NOMO-1 treated with dmso at 0.1 percent for 144 hours (cell line): ENCODE measurements around the gene GRK3.
A peak's percentile ranks its signal among the peaks of the same experiment; 100 is the strongest.
"Not testable (repeated sequence)": the region's sequence is repeated elsewhere in the genome, so short reads cannot be mapped to it uniquely, and the experiment has no call there.

Source experiments
- DNase-seq: peaks from one replicate; lab custom pipeline; 2025; ENCODE audit not compliant: unreplicated experiment; lab: John Stamatoyannopoulos, UW

Gene GRK3

DNA sequence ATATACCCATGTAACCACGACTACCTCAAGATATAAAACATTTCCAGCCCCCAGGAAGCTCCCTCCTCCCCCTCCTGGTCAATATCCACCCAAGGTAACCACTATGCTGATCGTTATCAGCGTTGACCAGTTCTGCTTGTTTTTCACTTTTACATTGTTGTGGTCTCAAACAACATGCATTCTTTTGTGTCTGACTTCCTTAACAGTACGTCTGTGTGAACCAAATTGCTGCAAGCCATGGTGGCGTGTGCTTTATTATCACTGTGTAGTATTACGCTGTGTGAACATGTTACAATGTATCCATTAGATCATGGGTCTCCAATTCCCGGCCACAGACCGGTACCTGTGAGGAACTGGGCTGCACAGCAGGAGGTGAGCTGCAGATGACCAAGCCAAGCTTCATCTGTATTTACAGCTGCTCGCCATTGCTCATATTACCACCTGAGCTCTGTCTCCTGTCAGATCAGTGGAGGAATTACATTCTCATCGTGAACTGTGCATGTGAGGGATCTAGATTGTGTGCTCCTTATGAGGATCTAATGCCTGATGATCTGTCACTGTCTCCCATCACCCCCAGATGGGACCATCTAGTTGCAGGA, 15.5 kb upstream of the GRK3 start:
- DNase-seq: no peak

DNA sequence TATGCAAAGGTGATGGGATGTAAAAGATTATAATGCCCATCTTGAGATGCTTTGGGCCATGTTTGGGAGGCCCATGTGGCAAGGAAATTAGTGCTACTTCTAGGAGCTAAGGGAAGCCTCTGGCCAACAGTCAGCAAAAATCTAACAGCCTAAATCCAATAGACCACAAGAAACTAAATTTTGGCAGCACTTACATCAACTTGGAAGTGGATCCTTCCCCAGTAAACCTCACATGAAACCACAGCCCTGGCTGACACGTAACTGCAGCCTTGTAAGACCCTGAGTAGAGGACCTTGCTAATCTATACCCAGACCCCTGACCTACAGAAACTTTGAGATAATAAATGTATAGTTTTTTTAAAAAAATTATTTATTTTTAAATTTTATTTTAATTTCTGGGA, 13.1 kb upstream of the GRK3 start:
- DNase-seq: no peak

DNA sequence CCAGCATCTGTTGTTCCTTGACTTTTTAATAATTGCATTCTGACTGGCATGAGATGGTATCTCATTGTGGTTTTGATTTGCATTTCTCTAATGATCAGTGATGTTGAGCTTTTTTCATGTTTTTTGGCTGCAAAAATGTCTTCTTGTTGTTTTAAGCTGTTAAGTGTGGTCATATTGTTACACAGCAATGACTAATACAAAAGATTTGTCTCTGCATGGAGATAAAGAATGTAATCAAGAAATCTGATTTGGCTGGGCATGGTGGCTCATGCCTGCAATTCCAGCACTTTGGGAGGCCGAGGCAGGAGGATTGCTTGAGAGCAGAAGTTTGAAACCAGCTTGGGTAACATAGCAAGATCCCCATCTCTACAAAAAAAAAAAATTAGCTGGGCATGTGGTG, 12.1 kb upstream of the GRK3 start:
- not testable (repeated sequence) for DNase-seq

DNA sequence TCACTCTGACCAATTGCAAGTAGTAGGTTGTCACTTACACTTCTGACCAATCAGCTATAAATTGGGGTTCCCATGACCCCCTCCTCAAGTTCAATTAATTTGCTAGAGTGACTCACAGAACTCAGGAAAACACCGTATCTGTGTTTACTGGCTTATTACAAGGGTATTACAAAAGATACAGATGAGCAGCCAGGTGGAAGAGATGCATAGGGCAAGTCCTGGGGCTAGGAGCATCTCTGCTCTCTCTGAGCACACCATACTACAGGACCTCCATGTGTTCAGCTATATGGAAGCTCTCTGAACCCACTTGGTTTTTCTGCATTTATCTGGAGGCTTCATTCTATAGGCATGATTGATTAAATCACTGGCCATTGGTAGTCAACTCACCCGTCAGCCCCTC, 11.3 kb upstream of the GRK3 start:
- DNase-seq: no peak

DNA sequence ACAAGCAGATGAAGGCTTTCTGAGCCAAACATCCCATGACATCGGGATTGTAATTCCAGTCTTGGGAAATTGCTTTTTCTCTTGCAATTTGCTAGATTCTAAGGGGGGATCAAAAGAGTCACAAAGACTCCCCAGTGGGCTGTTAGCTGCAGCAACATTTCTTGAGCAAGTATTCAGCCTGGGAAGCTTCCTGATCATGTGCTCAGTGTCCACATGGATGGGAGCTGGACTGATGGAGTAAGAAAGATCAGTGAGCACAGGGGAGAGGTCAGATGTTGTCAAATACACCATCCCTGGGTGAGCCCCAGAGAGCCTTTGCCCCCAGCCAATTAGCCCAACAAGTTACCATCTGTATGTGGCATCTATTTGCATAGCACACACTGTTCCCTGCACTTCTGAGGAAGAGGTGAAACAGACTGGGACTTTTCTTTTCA, 10.2 kb upstream of the GRK3 start:
- no peak for DNase-seq

DNA sequence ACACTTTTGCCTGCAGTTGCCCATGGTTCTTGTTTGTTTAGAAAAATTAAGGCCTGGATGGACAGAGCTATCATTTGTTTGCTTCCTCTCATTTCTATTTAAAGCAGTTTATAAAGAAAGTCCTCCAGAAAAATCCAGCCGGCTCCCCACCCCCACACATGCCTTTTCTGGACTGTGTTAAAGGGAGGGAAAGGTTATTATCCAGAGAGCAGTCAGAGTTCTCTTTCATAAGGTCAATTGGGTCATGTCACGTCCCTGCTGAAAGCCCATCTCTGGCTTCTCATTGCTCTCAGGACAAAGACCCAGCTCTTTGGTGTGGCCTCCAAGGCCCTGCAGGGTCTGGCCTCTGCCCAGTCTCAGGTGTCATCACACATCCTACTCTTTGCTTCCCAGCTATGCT, 9.8 kb upstream of the GRK3 start:
- no peak for DNase-seq

DNA sequence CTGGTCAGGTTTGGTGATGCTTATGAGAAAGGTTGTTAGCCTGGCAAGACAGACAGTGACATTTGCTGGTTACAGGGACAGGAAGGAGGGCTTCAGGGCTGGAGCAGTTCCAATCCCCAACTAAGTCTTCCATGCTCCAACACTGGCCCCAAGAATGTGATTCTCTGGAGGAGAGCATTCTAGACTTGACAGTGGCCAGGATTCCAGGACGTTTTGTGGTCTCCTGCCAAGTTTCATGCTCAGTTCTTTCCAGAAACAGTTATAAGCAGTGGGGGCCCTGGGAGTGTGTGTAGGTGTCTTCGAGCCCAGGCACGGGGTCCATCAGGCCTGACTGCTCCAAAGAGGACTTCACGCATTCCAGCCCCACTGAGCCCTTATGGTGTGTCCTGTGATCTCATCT, 8.9 kb upstream of the GRK3 start:
- DNase-seq: no peak

DNA sequence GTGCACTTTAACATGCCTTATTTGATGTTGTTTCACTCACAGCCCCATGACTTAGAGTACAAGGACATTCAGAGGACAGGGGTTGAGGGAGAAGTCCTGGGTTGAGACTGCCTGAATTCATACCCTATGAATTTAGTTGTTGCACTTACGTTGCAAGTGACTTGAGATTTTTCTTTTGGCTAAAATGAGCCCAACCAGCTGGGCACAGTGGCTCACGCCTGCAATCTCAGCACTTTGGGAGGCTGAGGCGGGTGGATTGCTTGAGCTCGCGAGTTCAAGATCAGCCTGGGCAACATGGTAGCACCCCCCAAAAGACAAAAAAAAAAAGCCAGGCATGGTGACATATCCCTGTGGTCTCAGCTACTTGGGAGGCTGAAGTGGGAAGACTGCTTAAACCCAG, 7.3 kb upstream of the GRK3 start:
- DNase-seq: no peak

DNA sequence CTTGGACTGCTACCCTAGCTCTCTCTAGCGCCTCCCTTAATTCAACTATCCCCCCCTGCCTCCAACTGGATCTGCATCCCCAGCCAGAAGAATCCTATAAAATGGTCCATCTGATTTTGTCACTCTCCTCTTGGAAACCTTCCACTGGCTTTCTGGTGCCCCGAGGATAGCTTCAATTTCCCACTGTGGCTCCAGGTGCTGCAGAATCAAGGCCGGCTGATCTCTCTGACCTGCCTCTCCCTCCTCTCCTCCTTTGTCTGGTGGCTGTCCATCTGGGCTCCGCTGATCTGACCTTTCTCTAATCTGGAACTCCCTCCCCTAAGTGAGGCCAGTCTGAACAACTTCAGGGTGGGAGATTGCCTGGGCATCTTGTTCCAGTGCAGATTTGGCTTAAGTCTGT, 6.1 kb upstream of the GRK3 start:
- no peak for DNase-seq

DNA sequence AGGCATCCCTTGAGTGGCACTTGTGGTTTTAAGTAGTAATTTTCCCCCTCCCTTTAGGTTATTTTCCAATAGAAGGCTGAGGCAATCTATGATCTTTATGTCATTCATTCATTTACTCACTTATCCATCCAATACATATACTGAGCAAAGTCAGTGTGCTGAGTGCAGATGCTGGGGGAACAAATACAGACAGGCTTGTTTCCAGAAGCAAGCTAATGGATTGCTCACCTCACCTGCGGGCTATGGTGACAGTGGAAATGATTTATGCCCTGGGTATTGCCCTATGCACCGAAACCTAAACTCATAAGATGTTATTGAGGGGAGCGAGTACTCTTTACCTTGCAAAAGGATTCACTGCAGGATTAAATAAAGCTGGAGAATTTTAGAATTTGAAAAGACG, 4.6 kb upstream of the GRK3 start:
- not testable (repeated sequence) for DNase-seq

DNA sequence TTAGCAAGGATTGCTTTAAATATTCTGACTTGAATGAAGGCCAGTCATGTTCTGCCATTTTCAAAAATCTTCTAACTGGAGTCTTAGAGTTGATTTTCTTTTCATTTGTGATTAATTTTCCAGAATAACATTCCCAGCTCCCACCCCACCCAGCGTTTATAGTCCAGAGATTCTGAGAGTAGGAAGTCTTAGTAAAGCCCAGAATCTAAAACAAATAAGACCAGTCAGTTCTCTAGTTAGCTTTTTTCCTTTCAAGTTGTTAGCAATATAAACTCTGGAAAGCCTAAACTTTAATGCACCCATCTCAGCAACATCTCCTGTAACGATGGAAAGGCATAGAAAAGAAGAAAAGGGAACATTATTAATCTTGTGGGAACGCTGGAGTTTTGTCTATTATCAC, 3.3 kb upstream of the GRK3 start:
- DNase-seq: not testable (repeated sequence)

DNA sequence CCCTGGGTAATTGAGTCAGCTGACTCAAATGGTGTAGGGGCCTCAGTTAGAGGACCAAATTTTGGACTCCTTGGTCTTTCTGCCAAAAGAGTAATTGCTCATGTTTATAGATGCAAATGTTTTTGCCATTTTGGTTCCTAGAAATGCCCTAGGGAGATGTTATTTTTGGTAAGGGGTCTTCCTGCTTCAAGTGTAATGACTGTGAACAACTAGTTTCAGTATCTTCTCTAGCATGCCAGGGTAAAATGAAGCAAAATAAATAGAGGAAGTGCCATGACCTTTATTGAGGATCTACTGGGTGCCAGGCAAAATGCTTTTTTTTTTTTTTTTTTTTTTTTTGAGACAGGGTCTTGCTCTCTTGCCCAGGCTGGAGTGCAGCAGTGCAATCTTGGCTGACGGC, 2.5 kb upstream of the GRK3 start:
- not testable (repeated sequence) for DNase-seq

DNA sequence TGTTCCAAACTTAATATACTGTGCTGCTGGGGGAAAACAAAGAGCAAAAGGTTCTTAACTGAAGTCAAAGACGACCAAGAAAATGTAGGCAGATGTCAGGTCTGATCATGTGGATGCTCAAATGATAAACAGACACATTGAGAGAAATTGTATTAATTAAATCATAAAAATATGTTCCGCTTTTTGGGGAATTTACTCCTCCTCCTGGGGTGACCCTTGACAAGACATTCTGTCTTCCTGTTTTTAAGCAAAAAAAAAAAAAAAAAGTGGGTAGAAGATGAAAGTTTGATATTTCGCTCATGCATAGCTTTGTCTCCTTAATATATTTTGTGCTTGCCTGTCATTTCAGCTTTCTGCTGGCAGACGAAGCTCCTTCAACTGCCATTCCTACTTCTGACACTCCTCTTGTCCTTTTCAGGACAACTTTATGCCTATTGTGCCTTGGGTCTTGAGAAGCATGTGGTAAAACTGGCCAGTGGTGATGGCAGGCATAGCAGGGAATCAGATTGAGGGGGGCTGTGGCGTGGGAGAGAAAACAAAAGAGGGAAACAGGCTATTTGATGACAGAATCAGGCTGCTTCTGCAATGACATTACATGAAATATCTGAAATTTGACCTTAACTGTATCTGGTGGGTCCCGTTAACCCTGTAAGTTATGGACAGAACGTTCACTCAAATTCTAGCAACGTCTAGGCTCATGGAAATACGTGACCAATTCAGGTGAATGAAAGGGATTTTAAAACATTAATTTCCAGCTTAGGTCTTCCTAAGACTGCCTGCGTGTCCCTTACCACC, 1.3 kb upstream of the GRK3 start:
- DNase-seq: not testable (repeated sequence)

DNA sequence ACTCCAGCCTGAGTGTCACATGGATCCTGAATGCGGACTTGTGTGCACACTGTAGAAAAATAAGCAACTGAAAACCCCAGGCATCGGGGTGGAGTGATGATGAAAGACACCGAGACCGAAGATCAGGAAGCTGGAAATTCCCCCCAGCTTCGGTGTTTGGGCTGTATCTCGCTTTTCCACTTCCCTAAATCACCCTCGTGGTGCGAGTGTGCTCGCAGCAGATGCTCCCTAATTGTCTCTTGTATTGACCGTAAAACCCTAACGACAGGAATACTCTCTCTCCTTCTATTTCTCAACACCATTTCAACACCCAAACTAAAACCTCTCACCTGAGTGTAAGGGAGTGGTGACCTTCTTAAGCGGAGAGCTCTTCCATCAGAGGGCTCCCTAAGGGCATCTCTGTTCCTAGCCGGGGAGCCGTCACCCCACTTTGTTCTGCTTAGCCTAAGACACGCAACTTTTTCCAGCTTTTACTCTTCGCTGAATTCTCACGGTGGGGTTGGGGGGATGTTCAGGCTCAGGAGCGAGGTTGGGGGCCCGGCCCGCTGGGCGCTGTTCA, 635 bp upstream of the GRK3 start:
- DNase-seq: peak; percentile 50

DNA sequence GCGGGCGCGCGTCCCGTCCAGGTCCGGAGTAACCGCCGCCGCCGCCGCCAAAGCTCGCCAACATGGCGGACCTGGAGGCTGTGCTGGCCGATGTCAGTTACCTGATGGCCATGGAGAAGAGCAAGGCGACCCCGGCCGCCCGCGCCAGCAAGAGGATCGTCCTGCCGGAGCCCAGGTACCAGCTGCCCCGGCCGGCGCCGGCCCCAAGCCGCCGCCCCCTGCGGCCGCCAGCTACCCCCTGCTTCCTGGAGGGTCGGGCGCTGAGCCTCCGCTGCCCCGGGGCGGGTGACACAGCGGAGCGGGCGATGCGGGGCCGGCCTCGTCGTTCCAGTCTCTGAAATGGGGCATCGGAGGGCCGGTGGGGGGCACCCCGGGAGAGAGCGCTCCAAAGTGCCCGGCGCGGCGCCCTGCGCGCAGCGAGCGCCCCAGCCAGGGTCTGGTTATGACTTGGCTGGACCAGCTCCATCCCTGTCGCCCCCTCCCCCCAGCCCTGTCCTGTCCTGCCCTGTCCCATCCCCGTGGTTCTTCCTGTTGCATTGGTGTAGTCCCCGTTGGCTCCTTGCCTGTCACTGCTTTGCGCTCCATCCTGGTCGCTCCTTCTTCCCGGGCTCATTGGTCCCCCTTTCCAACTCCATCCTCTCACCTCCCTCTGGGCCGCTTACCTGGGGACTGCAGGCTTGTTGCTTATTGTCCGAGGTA, 653 bp downstream of the GRK3 start:
- DNase-seq: no peak

DNA sequence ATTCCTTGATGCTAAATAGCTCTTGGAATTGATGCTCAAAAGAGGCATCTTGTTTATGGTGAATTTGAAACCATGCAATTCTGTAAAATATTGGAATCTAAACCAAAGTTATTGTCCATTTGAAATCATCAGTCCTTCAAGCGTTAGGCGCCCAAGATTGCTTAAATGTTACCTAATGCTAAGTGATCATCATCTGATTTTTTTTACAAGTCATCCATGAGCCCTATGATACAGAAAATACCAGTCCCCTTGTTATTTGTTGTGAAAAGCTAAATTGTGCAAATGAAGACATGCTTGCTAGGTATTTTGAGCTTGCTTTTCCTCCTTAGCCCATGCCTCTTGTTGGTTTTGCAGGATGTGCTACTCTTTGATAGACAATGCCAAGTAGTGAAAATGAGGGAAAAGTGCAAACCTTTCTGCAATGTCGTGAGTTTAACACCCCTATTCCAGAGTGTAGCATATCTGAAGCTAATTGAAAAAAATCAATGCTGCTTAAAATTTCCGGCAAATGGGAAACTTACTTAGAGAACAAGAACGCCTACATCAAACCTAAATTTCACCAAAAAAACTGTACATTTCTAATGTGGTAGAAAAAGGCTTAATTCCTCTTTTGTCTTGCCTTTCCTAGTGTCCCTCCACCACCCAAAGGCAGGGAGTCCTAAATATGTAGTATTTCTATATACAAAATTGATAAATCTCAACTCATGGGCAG, 1.9 kb downstream of the GRK3 start:
- no peak for DNase-seq

DNA sequence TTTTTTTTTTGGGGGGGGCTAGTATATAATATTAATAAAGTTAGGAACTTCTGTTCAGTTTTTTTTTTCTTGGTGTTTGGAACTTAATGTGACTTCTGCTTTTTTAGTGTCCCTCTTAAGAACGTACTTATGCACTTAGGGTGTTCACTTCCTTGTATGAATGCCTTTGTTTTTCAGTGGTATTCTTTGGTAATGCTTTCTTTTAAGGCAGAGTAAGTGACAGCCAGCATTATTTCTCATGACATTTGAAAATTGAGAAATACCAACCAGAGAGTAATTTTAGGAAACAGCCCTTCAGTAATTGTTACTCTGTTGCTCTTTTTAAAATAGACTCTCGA, 2.4 kb downstream of the GRK3 start:
- DNase-seq: peak; percentile 80

DNA sequence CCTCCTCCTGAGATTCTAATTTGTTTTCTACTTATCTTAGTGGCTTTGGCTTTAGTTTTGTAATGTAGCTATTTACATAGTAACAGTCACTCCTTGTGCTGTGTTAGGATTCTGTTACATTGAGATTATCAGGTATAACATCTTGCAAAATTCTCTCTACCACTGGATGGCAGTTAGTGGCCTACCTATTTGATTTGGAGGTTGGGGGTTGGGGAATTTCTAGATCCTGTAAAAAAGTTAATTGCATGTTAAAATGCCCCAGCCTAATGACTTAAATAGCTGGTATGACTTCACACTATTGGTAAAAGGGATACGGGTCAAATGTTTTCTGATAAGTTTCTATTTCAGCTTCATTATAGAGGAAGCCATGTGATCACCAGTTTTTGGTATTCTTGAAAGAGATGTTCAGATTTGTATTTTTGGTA, 2.8 kb downstream of the GRK3 start:
- no peak for DNase-seq

DNA sequence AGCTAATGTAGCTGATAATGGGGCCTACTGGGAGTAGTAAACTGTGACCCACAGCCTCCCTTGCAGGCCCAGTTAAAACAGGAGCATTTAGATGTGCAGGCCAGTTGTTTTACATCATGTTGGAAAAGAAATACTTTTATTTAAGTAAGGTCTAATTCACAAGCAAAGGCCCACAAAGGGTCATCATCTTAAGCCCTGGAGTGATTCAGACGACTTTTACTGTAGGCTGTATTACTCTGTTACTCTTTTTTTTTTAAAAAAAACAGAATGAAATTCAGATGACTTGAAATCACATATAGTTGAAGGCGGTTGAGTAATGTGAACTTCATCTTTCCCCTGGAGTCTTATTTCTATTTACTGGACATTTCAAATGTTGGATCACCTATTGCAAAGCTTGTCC, 3.6 kb downstream of the GRK3 start:
- not testable (repeated sequence) for DNase-seq

DNA sequence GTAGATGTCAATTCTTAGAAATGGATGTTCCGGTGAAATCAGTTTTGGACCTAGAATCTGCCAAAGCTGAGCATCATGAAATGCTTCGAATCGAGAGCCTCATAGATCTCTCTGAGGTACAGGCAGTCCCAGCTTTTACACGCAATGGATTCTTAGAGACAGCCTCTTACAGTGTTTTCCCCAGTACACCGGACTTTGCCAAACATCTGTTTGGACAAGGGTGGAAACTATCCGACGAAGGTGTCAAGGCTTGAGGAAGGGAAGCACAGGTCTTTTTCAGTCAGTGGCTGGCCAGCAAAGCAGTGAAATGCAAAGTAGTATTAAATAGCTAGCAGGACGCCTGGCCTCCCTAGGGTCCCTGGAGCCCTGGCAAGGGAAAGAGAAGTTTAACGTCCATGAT, 4.9 kb downstream of the GRK3 start:
- DNase-seq: no peak

DNA sequence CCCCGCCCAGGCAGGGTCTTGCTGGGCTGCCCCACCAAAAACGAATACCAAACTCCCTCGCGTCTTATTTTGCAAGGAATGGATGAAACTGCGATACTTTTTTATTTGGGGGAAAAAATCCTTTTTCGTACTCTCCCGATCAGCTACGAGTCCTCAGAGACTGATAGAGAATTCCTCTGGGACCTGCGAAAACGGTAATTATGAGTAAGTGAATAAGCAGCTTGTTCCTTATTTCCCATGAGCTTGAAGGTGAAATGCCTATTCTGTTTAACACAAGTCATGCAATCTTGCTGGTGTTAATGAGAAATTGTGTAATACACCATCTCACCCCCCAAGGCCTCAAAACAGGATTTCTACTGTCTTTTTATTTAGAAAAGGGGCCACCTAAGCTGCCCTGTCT, 5.5 kb downstream of the GRK3 start:
- no peak for DNase-seq
